Measurements from ENCODE around the gene MMP3.

The MMP3 gene

GRCh38 chr11:102853956-102854355 lies 10.5 kb upstream of the MMP3 start:
- Histone ChIP-seq H3K4me3 (ENCODE audit: low read depth in 1 of 2, low read length in 1 of 2) (no peak overlapping the region), H3K36me3 (no peaks in the 10 kb centered on the region), H3K27me3 (no peaks in the 10 kb centered on the region), H3K9me3 (no peaks in the 10 kb centered on the region), H3K4me1 (ENCODE audit: control insufficient read depth in 1 of 2, insufficient read depth in 1 of 2, low read depth in 1 of 2, low read length in 1 of 2) (no peaks in the 10 kb centered on the region), H3K27ac (no peak overlapping the region)
- TF ChIP-seq, protein P1, sequence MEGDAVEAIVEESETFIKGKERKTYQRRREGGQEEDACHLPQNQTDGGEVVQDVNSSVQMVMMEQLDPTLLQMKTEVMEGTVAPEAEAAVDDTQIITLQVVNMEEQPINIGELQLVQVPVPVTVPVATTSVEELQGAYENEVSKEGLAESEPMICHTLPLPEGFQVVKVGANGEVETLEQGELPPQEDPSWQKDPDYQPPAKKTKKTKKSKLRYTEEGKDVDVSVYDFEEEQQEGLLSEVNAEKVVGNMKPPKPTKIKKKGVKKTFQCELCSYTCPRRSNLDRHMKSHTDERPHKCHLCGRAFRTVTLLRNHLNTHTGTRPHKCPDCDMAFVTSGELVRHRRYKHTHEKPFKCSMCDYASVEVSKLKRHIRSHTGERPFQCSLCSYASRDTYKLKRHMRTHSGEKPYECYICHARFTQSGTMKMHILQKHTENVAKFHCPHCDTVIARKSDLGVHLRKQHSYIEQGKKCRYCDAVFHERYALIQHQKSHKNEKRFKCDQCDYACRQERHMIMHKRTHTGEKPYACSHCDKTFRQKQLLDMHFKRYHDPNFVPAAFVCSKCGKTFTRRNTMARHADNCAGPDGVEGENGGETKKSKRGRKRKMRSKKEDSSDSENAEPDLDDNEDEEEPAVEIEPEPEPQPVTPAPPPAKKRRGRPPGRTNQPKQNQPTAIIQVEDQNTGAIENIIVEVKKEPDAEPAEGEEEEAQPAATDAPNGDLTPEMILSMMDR (IDR thresholded peaks at IDR 0.05), result no peak

GRCh38 chr11:102853055-102853454 lies 9.6 kb upstream of the MMP3 start:
- no peaks in the 10 kb centered on the region for H3K27me3 ChIP-seq
- H3K9me3 ChIP-seq, result no peaks in the 10 kb centered on the region
- no peaks in the 10 kb centered on the region for H3K36me3 ChIP-seq
- TF ChIP-seq, protein P1 (IDR thresholded peaks at IDR 0.05), result no peak
- no peak overlapping the region for H3K27ac ChIP-seq
- H3K4me3 ChIP-seq (ENCODE audit: low read depth in 1 of 2, low read length in 1 of 2), result no peak overlapping the region
- no peaks in the 10 kb centered on the region for H3K4me1 ChIP-seq (ENCODE audit: control insufficient read depth in 1 of 2, insufficient read depth in 1 of 2, low read depth in 1 of 2, low read length in 1 of 2)

GRCh38 chr11:102850973-102851745 lies 7.8 kb upstream of the MMP3 start:
- Histone ChIP-seq H3K27ac (no peak overlapping the region), H3K27me3 (no peaks in the 10 kb centered on the region), H3K4me1 (ENCODE audit: control insufficient read depth in 1 of 2, insufficient read depth in 1 of 2, low read depth in 1 of 2, low read length in 1 of 2) (no peaks in the 10 kb centered on the region), H3K9me3 (no peaks in the 10 kb centered on the region), H3K36me3 (no peaks in the 10 kb centered on the region), H3K4me3 (ENCODE audit: low read depth in 1 of 2, low read length in 1 of 2) (no peak overlapping the region)
- TF ChIP-seq, protein P1 (IDR thresholded peaks at IDR 0.05), result no peak

DNA sequence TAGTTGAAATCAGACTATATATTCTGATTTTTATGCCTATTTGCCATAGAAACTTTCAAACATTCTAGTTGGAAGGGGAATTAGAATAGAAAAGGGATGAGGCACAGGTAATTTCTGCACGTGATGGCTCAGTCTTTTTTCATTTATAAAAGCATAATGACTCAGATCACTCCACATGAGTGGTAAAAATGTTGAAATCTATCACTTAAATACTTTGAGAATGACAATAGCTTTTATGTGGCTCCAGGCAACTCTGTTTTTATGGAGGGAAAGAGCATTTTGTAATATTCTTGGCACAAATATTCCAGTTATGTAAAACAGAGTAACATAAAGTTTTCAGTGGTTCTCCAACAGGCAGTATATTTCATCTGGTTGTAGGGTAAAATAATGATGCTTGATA lies 5.9 kb upstream of the MMP3 start:
- H3K9me3 ChIP-seq, result no peaks in the 10 kb centered on the region
- H3K27me3 ChIP-seq, result peaks cover 8% of the 10 kb centered on the region
- H3K36me3 ChIP-seq, result no peaks in the 10 kb centered on the region
- TF ChIP-seq, protein P1 (IDR thresholded peaks at IDR 0.05), result no peak
- no peak overlapping the region for H3K4me3 ChIP-seq (ENCODE audit: low read depth in 1 of 2, low read length in 1 of 2)
- no peak overlapping the region for H3K27ac ChIP-seq
- no peaks in the 10 kb centered on the region for H3K4me1 ChIP-seq (ENCODE audit: control insufficient read depth in 1 of 2, insufficient read depth in 1 of 2, low read depth in 1 of 2, low read length in 1 of 2)

DNA sequence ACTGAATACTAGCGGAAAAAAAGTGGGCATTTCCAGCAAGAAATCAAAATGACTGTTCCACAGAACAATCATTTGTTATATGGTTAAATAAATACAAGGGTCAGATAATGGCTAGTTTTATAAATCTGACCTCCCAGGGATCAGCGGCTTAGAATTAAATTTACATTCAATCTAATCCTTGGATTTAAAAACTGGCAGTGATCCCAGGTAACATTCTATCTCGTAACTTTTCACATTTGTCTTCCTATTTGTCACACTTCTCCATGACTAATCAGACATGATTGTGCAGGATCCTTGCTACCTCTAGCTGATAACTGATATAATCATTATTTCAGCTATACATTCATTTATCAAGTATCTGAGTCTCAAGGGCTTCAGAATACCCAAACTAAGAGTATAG lies 2.9 kb upstream of the MMP3 start:
- Histone ChIP-seq H3K36me3 (no peaks in the 10 kb centered on the region), H3K27me3 (peaks cover 8% of the 10 kb centered on the region), H3K9me3 (no peaks in the 10 kb centered on the region), H3K4me1 (ENCODE audit: control insufficient read depth in 1 of 2, insufficient read depth in 1 of 2, low read depth in 1 of 2, low read length in 1 of 2) (no peaks in the 10 kb centered on the region), H3K27ac (no peak overlapping the region), H3K4me3 (ENCODE audit: low read depth in 1 of 2, low read length in 1 of 2) (no peak overlapping the region)
- TF ChIP-seq, protein P1 (IDR thresholded peaks at IDR 0.05), result no peak
